ENCODE data around the gene NRCAM.

DNA sequence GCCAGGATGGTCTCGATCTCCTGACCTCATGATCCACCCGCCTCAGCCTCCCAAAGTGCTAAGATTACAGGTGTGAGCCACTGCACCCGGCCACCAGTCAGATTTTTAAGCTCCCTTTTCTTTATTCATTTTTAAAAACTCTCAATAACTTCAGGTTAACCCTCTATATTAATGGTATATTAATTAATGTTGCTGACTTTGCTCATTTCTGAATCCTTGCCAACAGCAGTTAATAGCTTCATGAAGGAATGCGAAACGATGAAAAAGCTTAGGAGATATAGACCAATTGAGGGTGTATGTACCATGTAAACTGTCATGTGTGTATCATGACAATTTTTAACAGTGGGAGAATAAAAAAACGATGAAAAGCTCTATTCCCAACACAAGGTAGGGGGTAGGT lies 42.2 kb upstream of the NRCAM start:
- TF ChIP-seq POLR2A (IDR thresholded peaks at IDR 0.05; ENCODE audit: low read depth, low read length) (no peak), TAF1 (IDR thresholded peaks at IDR 0.05; ENCODE audit: low read depth, low read length) (no peak), POLR2AphosphoS5 (IDR thresholded peaks at IDR 0.05; ENCODE audit: low read depth, low read length) (no peak), SPI1 (IDR thresholded peaks at IDR 0.05; ENCODE audit: low read depth, low read length) (no peak), PAX5 (IDR thresholded peaks at IDR 0.05; ENCODE audit: insufficient read depth, low read length, severe bottlenecking) (no peak)

All from GM12891 (cell line).